Skin of body (tissue), 2 donors: ENCODE results near the gene MIB2. TPM values are rescaled to one million over a fixed set of nuclear protein-coding genes. Genes with fewer than 3 reads are reported as not detected.
"Not testable (repeated sequence)": the region's sequence is repeated elsewhere in the genome, so short reads cannot be mapped to it uniquely, and the experiment has no call there.

Experiments used
- DNase-seq: peaks from one replicate; lab custom pipeline; 2025; lab: John Stamatoyannopoulos, UW
- total RNA-seq: library from RNA; depleted of rRNA; stranded (reverse); fragments of >200 nt; gene quantifications from one replicate; pipeline ENCODE4 v1.2.3, GENCODE V29; 2014

MIB2 gene
- total RNA-seq, result 28.8 TPM

- DNase-seq, result peak; percentile 97
These were observed at the start of gene MIB2 for GRCh38 chr1:1615256-1616044. TSS of gene MIB2 (plus strand) at chr1:1615500. CDS start at chr1:1623453, 7,953 bp downstream.

DNA sequence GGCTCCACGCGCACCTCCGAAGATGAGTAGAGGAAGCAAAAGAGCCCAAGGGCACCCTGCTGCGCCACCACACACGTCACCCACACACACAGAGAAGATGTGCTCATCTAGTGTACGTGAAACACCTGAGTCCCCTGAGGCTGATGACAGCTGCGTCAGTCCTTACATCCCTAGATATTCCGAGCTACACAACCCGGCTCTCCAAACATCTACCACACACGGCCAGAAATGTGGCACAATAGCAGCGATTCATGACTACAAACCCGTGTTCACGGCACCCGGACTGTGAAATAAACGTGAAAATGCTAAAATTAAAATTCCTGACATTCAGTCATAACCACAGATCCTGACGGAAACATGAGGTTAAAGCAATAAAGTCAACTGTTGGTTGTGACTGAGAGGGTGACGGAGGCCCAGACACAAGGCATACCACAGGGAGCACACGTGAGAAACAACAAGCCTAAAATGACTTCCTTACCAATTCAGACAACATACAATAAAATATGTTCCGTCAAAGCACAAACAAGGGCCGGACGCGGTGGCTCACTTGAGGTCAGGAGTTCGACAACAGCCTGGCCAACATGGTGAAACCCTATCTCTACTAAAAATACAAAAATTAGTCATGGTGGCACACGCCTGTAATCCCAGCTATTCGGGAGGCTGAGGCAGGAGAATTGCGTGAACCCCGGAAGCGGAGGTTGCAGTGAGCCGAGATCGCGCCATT, 48.0 kb upstream of the MIB2 start:
- DNase-seq, result no peak

- DNase-seq, result no peak
These were observed 47.4 kb upstream of the MIB2 start for GRCh38 chr1:1567891-1568291.

DNA sequence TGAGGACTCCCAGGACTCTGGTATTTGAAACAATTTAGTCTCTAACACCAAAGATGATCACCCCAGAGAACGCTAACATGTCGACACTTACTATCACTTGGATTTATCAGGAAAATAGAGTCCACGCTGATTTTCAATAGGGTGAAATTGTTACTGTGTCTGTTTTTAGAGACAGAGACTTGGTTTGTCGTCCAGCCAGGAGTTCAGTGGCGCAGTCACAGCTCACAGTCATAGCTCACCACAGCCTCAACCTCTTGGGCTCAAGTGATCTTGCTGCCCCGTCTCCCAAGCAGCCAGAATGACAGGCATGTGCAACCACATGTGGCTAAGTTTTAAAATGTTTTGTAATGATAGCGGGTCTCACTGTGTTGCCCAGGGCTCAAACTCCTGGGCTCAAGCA, 46.0 kb upstream of the MIB2 start:
- DNase-seq, result no peak

DNA sequence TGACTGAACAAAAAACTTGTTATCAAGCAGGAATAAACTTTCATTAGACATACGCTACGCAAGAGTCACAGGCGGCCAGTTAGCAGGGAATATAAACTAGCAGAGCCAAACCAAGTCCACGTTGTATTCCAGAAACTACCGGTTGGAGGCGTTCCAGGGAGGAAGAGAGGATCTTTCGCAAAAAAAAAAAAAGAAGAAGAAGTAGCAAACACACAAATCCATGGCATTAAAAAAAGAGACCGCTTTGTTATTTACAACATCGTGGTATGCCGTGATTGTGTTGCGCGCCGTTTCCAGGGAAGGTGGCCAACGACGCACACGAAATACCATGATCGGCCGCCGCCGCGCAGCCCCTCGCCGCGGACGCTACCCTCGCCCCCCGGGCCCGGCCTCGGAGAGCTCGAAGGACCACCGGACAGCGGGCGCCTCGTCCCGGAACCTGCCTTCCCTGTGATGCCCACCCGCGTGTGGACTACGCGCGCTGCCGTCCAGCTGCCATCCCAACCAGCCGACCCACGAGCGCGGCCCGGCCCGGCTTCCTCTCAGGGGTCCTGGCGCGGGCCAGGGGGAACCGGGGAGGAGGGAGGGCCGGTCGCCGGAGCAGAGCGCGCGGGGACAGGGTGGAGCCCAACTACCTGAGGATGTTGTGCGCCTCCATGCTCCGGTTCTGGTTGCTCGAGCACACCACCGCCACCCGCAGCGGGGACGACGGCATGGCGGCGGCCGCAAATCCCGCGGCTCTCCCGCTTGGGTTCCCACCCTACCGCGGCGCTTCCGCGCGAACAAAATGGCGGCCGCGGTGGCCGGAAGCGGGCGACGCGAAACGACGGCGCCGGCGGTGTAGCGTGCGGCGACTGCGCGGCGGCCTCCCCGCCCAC, 41.2 kb upstream of the MIB2 start:
- DNase-seq, result peak; percentile 28

- peak; percentile 88 for DNase-seq
These were observed 40.4 kb upstream of the MIB2 start, which contains the start of gene SSU72 for GRCh38 chr1:1574721-1575537. TSS of gene SSU72 (minus strand) at chr1:1574863. CDS start at chr1:1574557, 306 bp downstream.

DNA sequence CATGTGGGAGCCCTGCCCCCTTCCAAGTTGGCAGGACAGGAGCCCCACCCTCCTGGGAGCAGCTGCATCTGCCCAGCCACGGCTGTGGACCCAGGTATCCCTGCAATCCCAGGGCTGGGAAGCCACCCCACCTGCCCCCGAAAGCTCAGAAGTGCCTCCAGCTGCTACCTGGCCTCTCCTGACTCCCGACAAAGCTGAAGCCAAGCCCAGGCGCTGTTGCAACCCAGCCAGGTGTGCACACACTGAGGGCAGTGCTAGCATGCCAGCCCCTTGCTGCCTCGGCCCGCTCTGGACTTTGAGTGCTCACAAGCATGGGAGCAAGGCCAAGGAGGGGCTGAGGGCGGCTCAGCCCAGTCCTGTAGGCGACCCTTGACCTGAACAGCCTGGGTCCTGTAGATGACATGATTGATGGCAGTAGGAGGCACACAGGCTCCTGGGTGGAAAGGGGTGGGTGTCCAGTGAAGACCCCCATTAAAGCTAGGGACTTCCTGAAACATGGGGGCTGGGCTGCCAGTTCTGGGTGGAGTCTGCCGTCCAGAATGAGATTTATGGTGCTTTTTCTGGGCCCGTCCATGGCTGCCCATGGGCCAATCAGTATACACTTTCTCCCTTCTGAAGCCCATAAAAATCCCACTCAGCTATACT, 37.8 kb upstream of the MIB2 start:
- DNase-seq, result no peak

- DNase-seq, result no peak
These were observed 36.8 kb upstream of the MIB2 start for GRCh38 chr1:1578371-1578940.

GRCh38 chr1:1582585-1583346, 32.5 kb upstream of the MIB2 start:
- no peak for DNase-seq

DNA sequence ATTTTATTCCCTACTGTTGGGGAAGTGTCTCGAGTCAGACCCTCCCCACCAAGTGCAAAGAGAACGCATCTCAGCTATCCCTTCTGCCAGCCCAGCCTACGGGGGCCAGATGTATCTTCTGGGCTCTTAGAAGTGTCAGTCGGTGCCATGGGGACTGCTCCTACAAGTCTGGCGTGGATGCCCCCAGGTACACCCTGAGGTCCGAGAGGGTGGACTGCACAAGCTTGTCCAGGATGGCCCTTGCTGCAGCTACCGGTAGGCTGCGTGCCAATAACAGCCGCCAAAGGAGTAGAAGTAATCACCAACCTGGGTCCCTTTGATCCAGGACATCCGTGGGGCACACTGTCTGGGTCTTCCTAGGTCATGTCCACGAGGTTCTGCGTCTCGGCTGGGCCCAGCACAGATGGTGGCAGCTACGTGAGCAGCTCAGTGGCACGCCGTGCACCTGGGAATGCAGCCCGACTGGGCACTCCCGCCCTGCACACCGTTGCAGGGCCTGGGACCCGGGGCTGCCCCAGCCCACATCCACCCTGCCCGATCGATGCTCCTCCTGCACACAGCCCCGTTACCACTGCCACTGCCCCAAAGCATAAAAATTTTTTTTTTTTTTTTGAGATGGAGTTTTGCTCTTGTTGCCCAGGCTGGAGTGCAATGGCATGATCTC, 31.8 kb upstream of the MIB2 start:
- DNase-seq, result no peak

DNA sequence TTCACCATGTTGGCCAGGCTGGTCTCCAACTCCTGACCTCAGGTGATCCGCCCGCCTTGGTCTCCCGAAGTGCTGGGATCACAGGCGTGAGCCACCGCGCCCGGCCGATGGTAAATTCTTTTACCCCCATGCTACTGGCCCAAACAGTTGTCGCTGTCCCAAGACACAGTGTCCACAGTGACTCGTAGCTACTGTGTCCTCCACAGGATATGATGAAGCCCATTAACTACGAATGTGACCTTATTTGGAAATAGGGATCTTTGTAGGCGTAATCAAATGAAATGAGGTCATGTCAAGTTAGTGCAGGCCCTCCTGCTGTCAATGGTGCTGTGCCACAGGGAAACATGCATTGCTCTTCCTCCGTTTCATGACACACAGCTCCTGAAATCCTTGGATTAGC, 23.8 kb upstream of the MIB2 start:
- no peak for DNase-seq

- DNase-seq, result no peak
These were observed 21.3 kb upstream of the MIB2 start for GRCh38 chr1:1593834-1594601.

- DNase-seq, result no peak
These were observed 20.6 kb upstream of the MIB2 start for GRCh38 chr1:1594602-1595260.

- not testable (repeated sequence) for DNase-seq
These were observed 20.0 kb upstream of the MIB2 start for GRCh38 chr1:1595341-1595740.

DNA sequence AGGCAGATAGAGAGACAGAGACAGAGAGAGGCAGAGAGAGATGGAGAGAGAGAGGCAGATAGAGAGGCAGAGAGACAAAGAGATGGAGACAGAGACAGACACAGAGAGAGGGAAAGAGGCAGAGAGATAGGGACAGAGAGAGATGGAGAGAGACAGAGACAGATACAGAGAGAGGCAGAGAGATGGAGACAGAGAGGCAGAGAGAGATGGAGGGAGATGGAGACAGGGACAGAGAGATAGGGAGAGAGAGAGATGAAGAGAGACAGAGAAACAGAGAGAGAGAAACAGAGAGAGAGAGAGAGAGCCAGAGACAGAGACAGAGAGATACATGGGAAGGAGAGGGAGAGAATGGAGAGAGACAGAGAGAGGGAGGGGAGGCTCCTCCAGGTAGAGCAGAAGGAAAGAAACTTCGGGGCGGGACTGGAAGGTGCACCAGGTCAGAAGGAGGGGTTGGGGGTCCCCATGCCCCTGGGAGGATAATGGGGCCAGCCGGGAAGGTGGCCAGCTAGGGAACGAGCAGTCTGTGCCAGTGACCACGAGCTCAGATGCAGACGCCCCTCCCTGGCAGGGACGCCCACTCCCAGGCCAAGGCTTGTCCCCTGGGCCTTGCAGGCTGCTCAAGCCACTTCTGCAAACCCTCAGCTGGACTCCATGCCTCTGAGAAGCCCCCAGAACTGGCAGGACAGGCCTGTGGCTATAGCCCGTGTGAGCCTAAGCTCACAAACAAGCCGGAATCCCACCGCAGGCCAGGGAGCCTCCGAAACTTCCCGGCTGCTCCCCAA, 18.6 kb upstream of the MIB2 start:
- no peak for DNase-seq

GRCh38 chr1:1597275-1597930, 17.9 kb upstream of the MIB2 start:
- DNase-seq, result no peak
